Measurements from ENCODE around the gene VWA5B1.

DNA sequence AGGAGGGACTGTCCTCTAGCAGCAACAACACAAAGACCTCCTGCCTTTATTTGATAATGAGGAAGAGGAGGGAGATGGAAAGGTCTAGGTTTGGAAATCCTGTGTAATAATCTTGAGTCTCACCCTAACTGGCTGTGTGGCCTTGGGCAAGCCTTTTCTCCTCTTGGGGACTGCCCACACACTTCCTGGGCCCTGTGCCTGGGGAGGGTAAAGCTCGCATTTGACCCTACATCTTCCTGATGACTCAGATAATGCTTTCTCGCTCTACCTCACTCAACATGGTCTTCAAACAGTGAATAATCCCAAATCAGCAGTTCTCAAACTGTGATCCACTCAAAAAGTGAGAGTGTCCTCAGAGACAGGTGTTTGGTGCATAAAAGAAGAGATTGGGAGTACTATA, 81.2 kb downstream of the VWA5B1 start:
- TF ChIP-seq, protein P1, sequence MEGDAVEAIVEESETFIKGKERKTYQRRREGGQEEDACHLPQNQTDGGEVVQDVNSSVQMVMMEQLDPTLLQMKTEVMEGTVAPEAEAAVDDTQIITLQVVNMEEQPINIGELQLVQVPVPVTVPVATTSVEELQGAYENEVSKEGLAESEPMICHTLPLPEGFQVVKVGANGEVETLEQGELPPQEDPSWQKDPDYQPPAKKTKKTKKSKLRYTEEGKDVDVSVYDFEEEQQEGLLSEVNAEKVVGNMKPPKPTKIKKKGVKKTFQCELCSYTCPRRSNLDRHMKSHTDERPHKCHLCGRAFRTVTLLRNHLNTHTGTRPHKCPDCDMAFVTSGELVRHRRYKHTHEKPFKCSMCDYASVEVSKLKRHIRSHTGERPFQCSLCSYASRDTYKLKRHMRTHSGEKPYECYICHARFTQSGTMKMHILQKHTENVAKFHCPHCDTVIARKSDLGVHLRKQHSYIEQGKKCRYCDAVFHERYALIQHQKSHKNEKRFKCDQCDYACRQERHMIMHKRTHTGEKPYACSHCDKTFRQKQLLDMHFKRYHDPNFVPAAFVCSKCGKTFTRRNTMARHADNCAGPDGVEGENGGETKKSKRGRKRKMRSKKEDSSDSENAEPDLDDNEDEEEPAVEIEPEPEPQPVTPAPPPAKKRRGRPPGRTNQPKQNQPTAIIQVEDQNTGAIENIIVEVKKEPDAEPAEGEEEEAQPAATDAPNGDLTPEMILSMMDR (IDR thresholded peaks at IDR 0.05): no peak
- TF ChIP-seq POLR2A (IDR thresholded peaks at IDR 0.05): no peak

All from uterus (tissue), 2 donors.